Activated CD8-positive, alpha-beta T cell treated with anti-CD3 and anti-CD28 coated beads for 36 hours (primary cell): ENCODE data around the gene TNFRSF14. TPM values are rescaled to one million over a fixed set of nuclear protein-coding genes. Genes with fewer than 3 reads are reported as not detected.

Experiments
- ATAC-seq: fragments of 200-7000 bp; cut with Tn5 transposase; one replicate; pipeline ENCODE4 v1.10.0; 2021; ENCODE audit warnings: mild to moderate bottlenecking, moderate library complexity
- CTCF ChIA-PET: fragments of 350-600 bp; sonication (Branson Sonifier 250); formaldehyde crosslinking; loops from one replicate; lab custom pipeline; 2021; ENCODE audit warnings: antibody characterized with exemption; lab: Charles Lee
- POLR2A ChIA-PET: fragments of 350-600 bp; sonication (Branson Sonifier 250); formaldehyde crosslinking; loops from one replicate; lab custom pipeline; 2021; ENCODE audit warnings: antibody characterized with exemption; lab: Charles Lee
- DNase-seq: peaks from one replicate; pipeline ENCODE4 v3.0.0-alpha.2; 2020
- H3K27ac Mint-ChIP-seq: one replicate; pipeline ENCODE4 v1.8.0; 2021; ENCODE audit warnings: mild to moderate bottlenecking, mixed read lengths
- H3K27me3 Mint-ChIP-seq: one replicate; pipeline ENCODE4 v1.8.0; 2021; ENCODE audit warnings: mixed read lengths
- H3K36me3 Mint-ChIP-seq: one replicate; pipeline ENCODE4 v1.8.0; 2021; ENCODE audit warnings: low read depth, mixed read lengths
- H3K4me1 Mint-ChIP-seq: one replicate; pipeline ENCODE4 v1.8.0; 2021; ENCODE audit warnings: low read depth, mixed read lengths
- H3K4me3 Mint-ChIP-seq: one replicate; pipeline ENCODE4 v1.8.0; 2021; ENCODE audit warnings: mild to moderate bottlenecking, moderate library complexity, mixed read lengths
- H3K9me3 Mint-ChIP-seq: one replicate; pipeline ENCODE4 v1.8.0; 2021; ENCODE audit warnings: mixed read lengths
- CTCF ChIP-seq: fragments of 200-600 bp; IDR thresholded peaks from one replicate; pipeline ENCODE4 v1.8.0; 2022; ENCODE audit warnings: antibody characterized with exemption, mild to moderate bottlenecking
- intact Hi-C: fragments of 100-400 bp; cut with micrococcal nuclease; formaldehyde crosslinking; loops from one replicate; pipeline ENCODE4 v1.10.0; 2022
- total RNA-seq, 2 experiments: library from RNA; stranded (reverse); gene quantifications; one replicate each; pipeline ENCODE4 v1.2.3, GENCODE V29; 2021

Gene TNFRSF14
- total RNA-seq, 2 experiments from 2014 or later = 134 to 140 TPM

- no peak for TF ChIP-seq CTCF
- peak overlapping the region; percentile 57 for H3K4me3 Mint-ChIP-seq
- ATAC-seq (no peak), DNase-seq (no peak)
- peaks cover 32% of the 10 kb centered on the region for H3K36me3 Mint-ChIP-seq
- ChIA-PET CTCF (interaction anchor here (1.0 to 1.8 kb wide), 2 partner anchors 12 to 19 kb away, joined by 4 read pairs; no protein-coding TSS in a partner anchor), POLR2A (interaction anchor here (1.1 to 5.7 kb wide), 4 partner anchors 12 to 35 kb away, joined by 3 to 100 read pairs (median 22); partner anchors contain the start of gene PRXL2B)
- H3K4me1 Mint-ChIP-seq = peaks cover 30% of the 10 kb centered on the region
- H3K27ac Mint-ChIP-seq = peak overlapping the region; percentile 99
- intact Hi-C loops = loop anchor here (10.0 kb wide), 1 partner anchor 86 kb away; no protein-coding TSS in a partner anchor
- H3K27me3 Mint-ChIP-seq = no peaks in the 10 kb centered on the region
- H3K9me3 Mint-ChIP-seq = no peaks in the 10 kb centered on the region
Observed at GRCh38 chr1:2558861-2559260, 2.7 kb downstream of the TNFRSF14 start.

GRCh38 chr1:2559509-2560298 is 3.5 kb downstream of the TNFRSF14 start:
- peaks cover 22% of the 10 kb centered on the region for H3K4me1 Mint-ChIP-seq
- DNase-seq (no peak), ATAC-seq (no peak)
- H3K27me3 Mint-ChIP-seq = no peaks in the 10 kb centered on the region
- peaks cover 32% of the 10 kb centered on the region for H3K36me3 Mint-ChIP-seq
- H3K27ac Mint-ChIP-seq = no peak overlapping the region
- no peak overlapping the region for H3K4me3 Mint-ChIP-seq
- no peaks in the 10 kb centered on the region for H3K9me3 Mint-ChIP-seq
- ChIA-PET POLR2A (interaction anchor here (1.6 to 5.8 kb wide), 6 partner anchors 11 to 25 kb away, joined by 8 to 100 read pairs (median 30); partner anchors contain the start of gene PRXL2B), CTCF (interaction anchor here (2.6 kb wide), 1 partner anchor 18 kb away, joined by 11 read pairs; no protein-coding TSS in a partner anchor)
- TF ChIP-seq CTCF = no peak
- intact Hi-C loops = loop anchor here (10.0 kb wide), 1 partner anchor 85 kb away; no protein-coding TSS in a partner anchor

- no peaks in the 10 kb centered on the region for H3K27me3 Mint-ChIP-seq
- no peak for TF ChIP-seq CTCF
- peaks cover 19% of the 10 kb centered on the region for H3K4me1 Mint-ChIP-seq
- ChIA-PET POLR2A (interaction anchor here (1.6 to 5.8 kb wide), 3 partner anchors 11 to 24 kb away, joined by 8 to 43 read pairs (median 26); partner anchors contain the start of gene PRXL2B), CTCF (interaction anchor here (1.4 to 2.6 kb wide), 3 partner anchors 10 to 17 kb away, joined by 3 to 16 read pairs (median 11); no protein-coding TSS in a partner anchor)
- peak overlapping the region; percentile 49 for H3K27ac Mint-ChIP-seq
- intact Hi-C loops = no loop called here
- peaks cover 29% of the 10 kb centered on the region for H3K36me3 Mint-ChIP-seq
- H3K4me3 Mint-ChIP-seq = no peak overlapping the region
- no peaks in the 10 kb centered on the region for H3K9me3 Mint-ChIP-seq
- ATAC-seq = no peak
- DNase-seq = no peak
Observed at GRCh38 chr1:2560299-2561073, 4.3 kb downstream of the TNFRSF14 start.

GRCh38 chr1:2561446-2561845 is 5.3 kb downstream of the TNFRSF14 start:
- Mint-ChIP-seq H3K27ac (peak overlapping the region; percentile 72), H3K27me3 (no peaks in the 10 kb centered on the region), H3K4me3 (no peak overlapping the region), H3K4me1 (peaks cover 19% of the 10 kb centered on the region), H3K36me3 (peaks cover 27% of the 10 kb centered on the region), H3K9me3 (no peaks in the 10 kb centered on the region)
- ChIA-PET CTCF (interaction anchor here (0.7 to 2.6 kb wide), 10 partner anchors 9 to 146 kb away, joined by 3 to 16 read pairs (median 4); no protein-coding TSS in a partner anchor), POLR2A (interaction anchor here (1.6 to 5.8 kb wide), 3 partner anchors 10 to 24 kb away, joined by 8 to 43 read pairs (median 26); partner anchors contain the start of gene PRXL2B)
- no peak for ATAC-seq
- no peak for TF ChIP-seq CTCF
- intact Hi-C loops = no loop called here
- no peak for DNase-seq
